ENCODE data around the gene PNMA6F.
"Not testable (repeated sequence)": the region's sequence is repeated elsewhere in the genome, so short reads cannot be mapped to it uniquely, and the experiment has no call there.

Gene PNMA6F

GRCh38 chrX:153334654-153335295 lies 13.2 kb upstream of the PNMA6F start:
- no peak for DNase-seq (ENCODE audit: low read depth)

GRCh38 chrX:153333821-153334653 lies 12.5 kb upstream of the PNMA6F start, which contains the start of gene ZNF275:
ZNF275 (plus strand) TSS chrX:153334153; CDS start chrX:153336680, 2,527 bp downstream.
- DNase-seq (ENCODE audit: low read depth), result peak; percentile 13

GRCh38 chrX:153333266-153333665 lies 11.7 kb upstream of the PNMA6F start:
- DNase-seq (ENCODE audit: low read depth), result peak; percentile 4

GRCh38 chrX:153327561-153327960 lies 6.0 kb upstream of the PNMA6F start:
- no peak for DNase-seq (ENCODE audit: low read depth)

GRCh38 chrX:153320555-153321184 lies 897 bp downstream of the PNMA6F start:
- no peak for DNase-seq (ENCODE audit: low read depth)

- not testable (repeated sequence) for DNase-seq (ENCODE audit: low read depth)
These were observed 1.5 kb downstream of the PNMA6F start for GRCh38 chrX:153320047-153320443.

- no peak for DNase-seq (ENCODE audit: low read depth)
These were observed 2.1 kb downstream of the PNMA6F start for GRCh38 chrX:153319295-153320046.

GRCh38 chrX:153318811-153319210 lies 2.8 kb downstream of the PNMA6F start:
- DNase-seq (ENCODE audit: low read depth), result no peak

- DNase-seq (ENCODE audit: low read depth), result no peak
These were observed 3.4 kb downstream of the PNMA6F start for GRCh38 chrX:153317996-153318722.

GRCh38 chrX:153317306-153317705 lies 4.3 kb downstream of the PNMA6F start:
- no peak for DNase-seq (ENCODE audit: low read depth)

- no peak for DNase-seq (ENCODE audit: low read depth)
These were observed 8.7 kb downstream of the PNMA6F start for GRCh38 chrX:153312842-153313241.

- DNase-seq (ENCODE audit: low read depth), result no peak
These were observed 9.5 kb downstream of the PNMA6F start for GRCh38 chrX:153312041-153312440.

GRCh38 chrX:153310901-153311300 lies 10.7 kb downstream of the PNMA6F start:
- DNase-seq (ENCODE audit: low read depth), result no peak

GRCh38 chrX:153307276-153308178 lies 14.0 kb downstream of the PNMA6F start:
- no peak for DNase-seq (ENCODE audit: low read depth)

- DNase-seq (ENCODE audit: low read depth), result no peak
These were observed 14.9 kb downstream of the PNMA6F start for GRCh38 chrX:153306527-153307115.

GRCh38 chrX:153305972-153306371 lies 15.6 kb downstream of the PNMA6F start:
- DNase-seq (ENCODE audit: low read depth), result no peak

GRCh38 chrX:153304988-153305736 lies 16.4 kb downstream of the PNMA6F start:
- no peak for DNase-seq (ENCODE audit: low read depth)

- DNase-seq (ENCODE audit: low read depth), result no peak
These were observed 18.0 kb downstream of the PNMA6F start for GRCh38 chrX:153303276-153304262.
